NCI-H1048 (cell line): ENCODE measurements around the gene MRGPRD.

ENCODE experiments used
- DNase-seq: peaks from one replicate; lab custom pipeline; 2025; lab: John Stamatoyannopoulos, UW

MRGPRD gene

DNA sequence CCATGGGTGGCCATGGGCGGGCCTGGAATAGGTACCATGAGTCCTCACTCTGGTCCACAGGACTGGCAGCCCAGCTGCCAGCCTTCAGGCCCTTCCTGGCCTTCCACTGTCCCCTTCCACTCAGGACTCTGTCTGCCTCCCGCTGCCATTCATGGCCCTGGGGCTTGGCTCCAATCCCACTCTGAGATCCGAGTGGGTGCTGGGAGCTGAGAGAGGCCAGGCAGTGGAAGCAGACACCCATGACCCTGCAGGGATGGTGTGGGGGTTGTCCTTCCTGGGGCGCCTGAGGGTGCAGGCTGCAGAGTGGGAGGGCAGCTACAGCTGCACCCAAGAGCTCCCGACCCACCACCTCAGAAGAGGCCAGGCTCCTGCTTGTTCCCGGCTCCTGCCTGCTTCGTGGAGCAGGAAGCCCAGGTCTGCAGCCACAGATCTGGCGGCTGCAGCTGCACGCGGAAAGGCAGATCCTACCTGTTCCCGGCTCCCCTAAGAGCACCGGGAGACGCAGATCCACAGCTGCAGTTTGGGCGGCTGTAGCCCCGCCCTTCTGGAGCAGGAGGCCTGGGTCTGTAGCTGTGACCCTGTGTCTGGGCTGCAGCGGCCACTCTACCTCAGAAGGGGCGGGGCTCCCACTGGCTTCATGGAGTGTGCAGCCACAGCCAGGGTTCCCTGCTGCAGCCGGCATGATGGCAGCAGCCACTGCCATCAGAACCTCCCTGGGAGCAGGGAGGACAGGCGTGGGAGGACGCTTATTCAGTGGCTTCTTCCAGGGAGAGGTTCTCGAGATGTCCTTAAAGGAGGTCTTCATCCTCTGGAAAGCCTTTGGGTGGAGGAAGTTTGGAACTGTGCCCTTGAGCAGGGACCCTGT is 49.6 kb downstream of the MRGPRD start:
- DNase-seq = no peak
